Heart right ventricle (tissue), 16 donors: ENCODE measurements around the gene FGF10. TPM values are rescaled to one million over a fixed set of nuclear protein-coding genes. Genes with fewer than 3 reads are reported as not detected.
A peak's percentile ranks its signal among the peaks of the same experiment; 100 is the strongest.

Source experiments
- ATAC-seq, 8 donors: fragments of 200-7000 bp; cut with Tn5 transposase; one replicate each; pipeline ENCODE4 v1.9.1; 2020; ENCODE audit warnings: mild to moderate bottlenecking in 8 of 8, moderate library complexity in 8 of 8, moderate number of reproducible peaks in 1 of 8
- DNase-seq, 2 donors: peaks; one replicate each; pipeline ENCODE4 v3.0.0-alpha.2; 2020
- H3K27ac ChIP-seq, 10 donors: fragments of 200-600 bp; sonication (generic) in 2 of 10; one replicate each; pipeline versions ENCODE4 v1.5.0 to v1.8.0; 2020 to 2022; ENCODE audit warnings: mild to moderate bottlenecking in 3 of 10
- H3K27me3 ChIP-seq, 7 donors: fragments of 200-600 bp; one replicate each; pipeline ENCODE4 v1.8.0; 2021 to 2022; ENCODE audit warnings: mild to moderate bottlenecking in 2 of 7
- H3K36me3 ChIP-seq, 9 donors: fragments of 200-600 bp; sonication (generic) in 1 of 9; one replicate each; pipeline versions ENCODE4 v1.5.0 to v1.8.0; 2020 to 2022; ENCODE audit warnings: mild to moderate bottlenecking in 2 of 9
- H3K4me1 ChIP-seq, 9 donors: fragments of 200-600 bp; sonication (generic) in 1 of 9; one replicate each; pipeline versions ENCODE4 v1.5.0 to v1.8.0; 2020 to 2022; ENCODE audit warnings: mild to moderate bottlenecking in 4 of 9
- H3K4me3 ChIP-seq, 10 donors: fragments of 200-600 bp; sonication (generic) in 2 of 10; one replicate each; pipeline versions ENCODE4 v1.5.0 to v1.8.0; 2020 to 2022; ENCODE audit warnings: mild to moderate bottlenecking in 7 of 10, moderate library complexity in 2 of 10
- H3K9me3 ChIP-seq, 11 donors: fragments of 200-600 bp in 10 of 11; sonication (generic) in 2 of 11; one replicate each; pipeline versions ENCODE4 v1.5.0 to v1.8.0; 2013 to 2022; ENCODE audit warnings: mild to moderate bottlenecking in 2 of 11, control low read depth in 1 of 11, moderate library complexity in 1 of 11
- CTCF ChIP-seq, 9 donors: fragments of 200-600 bp; sonication (generic) in 2 of 9; IDR thresholded peaks; one replicate each; pipeline versions ENCODE4 v1.5.0 to v1.8.0; 2021 to 2022; ENCODE audit warnings: antibody characterized with exemption in 9 of 9, mild to moderate bottlenecking in 5 of 9, moderate library complexity in 1 of 9
- WGBS, 2 donors: extraction: QIAGEN DNeasy Blood & Tissue Kit; methylation state at CpG; one replicate each; pipeline ENCODE4 v1.1.7; 2013; ENCODE audit warnings: inconsistent platforms in 1 of 2; 5-methylcytosine and 5-hydroxymethylcytosine counted together
- intact Hi-C, 10 donors: fragments of 100-400 bp; cut with DNase I; formaldehyde crosslinking; loops; one replicate each; pipeline versions ENCODE4 v1.11.1 to v1.14.2; 2022
- polyA plus RNA-seq, 2 donors: library from polyadenylated mRNA; stranded (reverse); fragments of 200-250 nt; gene quantifications; one replicate each; pipeline ENCODE4 v1.2.3, GENCODE V29; 2013
- total RNA-seq, 10 donors: library from RNA; stranded (reverse); fragmentation: NEBNext Ultra II Directional in 3 of 10; extraction: Animal tissue kit (Norgen Biotek cat#: 25700) in 3 of 10; gene quantifications; one replicate each; pipeline versions ENCODE4 v1.2.1 to v1.2.4, GENCODE V29; 2021 to 2023
- donor health status: Arrhythmogenic right ventricular cardiomyopathy.
- donor health status: ischemic (EF 13 %, LVEDD 7.1; RV severe dilation, severe dysfunction).
- donor health status: healthy with polysubstance abuse.
- donor health status: DM: no; HTN: yes; CAD: no.
- donor health status: DM: no; HTN: no; CAD: no.
- donor health status: ischemic (EF 25% LVEDD 6.9; RV normal size, moderate dysfunction).
- donor health status: ischemic (EF 25% LVEDD 5.7; RV mildly dilated, moderate dysfunction).
- donor health status: healthy.
- donor health status: DM: yes; HTN: yes; CAD: no.
- donor health status: Ischemic cardiomyopathy.
- donor health status: ischemic (EF 35%, LVEDD 5.7; RV mildly dilated, moderate dysfunction).
- donor health status: nonischemic (EF 11% LVEDD 7.7; RV severe dilation, severe dysfunction).
- donor health status: DM: yes; HTN: yes; CAD: no.
- donor health status: PGD.
- donor health status: ischemic (EF 29% LVEDD 5.4; RV normal size, mild dysfunction).
- donor health status: nonischemic (EF 23%, LVEDD 6.1; RV moderate dilation, normal function).

FGF10 gene
- total and polyA plus RNA-seq, 12 donors, result 0.26 to 6.1 (median 0.66) TPM; not detected in 1

GRCh38 chr5:44385291-44385900 lies 3.8 kb downstream of the FGF10 start:
- no peaks in the 10 kb centered on the region for H3K9me3 ChIP-seq
- ATAC-seq, result no peak
- 34 to 55% methylated on average over 4 of the region's 4 CpGs for WGBS, 2 donors
- no peaks in the 10 kb centered on the region for H3K36me3 ChIP-seq
- H3K4me3 ChIP-seq, result peak overlapping the region in 1 of 10 donors; percentile 5
- TF ChIP-seq CTCF (IDR thresholded peaks at IDR 0.05), result no peak
- no peak overlapping the region for H3K27ac ChIP-seq
- intact Hi-C loops, result no loop called here
- peaks cover 5 to 52% (median 39%) of the 10 kb centered on the region in 7 donors for H3K27me3 ChIP-seq
- peaks cover 0 to 18% (median 3%) of the 10 kb centered on the region in 9 donors for H3K4me1 ChIP-seq
- no peak for DNase-seq

GRCh38 chr5:44384816-44385215 lies 4.4 kb downstream of the FGF10 start:
- Histone ChIP-seq H3K27me3 (peaks cover 5 to 49% (median 36%) of the 10 kb centered on the region in 7 donors), H3K4me3 (peak overlapping the region in 1 of 10 donors; percentile 5), H3K9me3 (no peaks in the 10 kb centered on the region), H3K4me1 (peaks cover 0 to 18% (median under 1%) of the 10 kb centered on the region in 9 donors), H3K27ac (no peak overlapping the region), H3K36me3 (no peaks in the 10 kb centered on the region)
- intact Hi-C loops, result no loop called here
- ATAC-seq (no peak), DNase-seq (no peak)
- TF ChIP-seq CTCF (IDR thresholded peaks at IDR 0.05), result no peak
- WGBS, 2 donors, result 31 to 38% methylated on average over 1 of the region's 1 CpG

GRCh38 chr5:44382894-44383293 lies 6.3 kb downstream of the FGF10 start:
- intact Hi-C loops, result no loop called here
- Histone ChIP-seq H3K36me3 (no peaks in the 10 kb centered on the region), H3K4me1 (peaks cover 0 to 5% (median 0%) of the 10 kb centered on the region in 9 donors), H3K4me3 (no peak overlapping the region), H3K9me3 (no peaks in the 10 kb centered on the region), H3K27me3 (peaks cover 5 to 31% (median 22%) of the 10 kb centered on the region in 7 donors), H3K27ac (no peak overlapping the region)
- DNase-seq (no peak), ATAC-seq (no peak)
- no peak for TF ChIP-seq CTCF (IDR thresholded peaks at IDR 0.05)

- WGBS, 2 donors, result 42 to 45% methylated on average over 2 of the region's 2 CpGs
- ATAC-seq, result no peak
- H3K9me3 ChIP-seq, result peaks cover 0 to 15% (median 0%) of the 10 kb centered on the region in 11 donors
- no peaks in the 10 kb centered on the region for H3K4me1 ChIP-seq
- no peaks in the 10 kb centered on the region for H3K27me3 ChIP-seq
- intact Hi-C loops, result no loop called here
- H3K27ac ChIP-seq, result no peak overlapping the region
- no peak for DNase-seq
- H3K36me3 ChIP-seq, result no peaks in the 10 kb centered on the region
- TF ChIP-seq CTCF (IDR thresholded peaks at IDR 0.05), result no peak
- no peak overlapping the region for H3K4me3 ChIP-seq
Measured at GRCh38 chr5:44377057-44377456, 12.2 kb downstream of the FGF10 start.
